PC-3 (cell line): ENCODE data around the gene CEACAM20. TPM values are rescaled to one million over a fixed set of nuclear protein-coding genes. Genes with fewer than 3 reads are reported as not detected.

Experiments used
- ATAC-seq: fragments of 200-7000 bp; cut with Tn5 transposase; 2 replicates; pipeline ENCODE4 v1.9.1; 2020; ENCODE audit warnings: mild to moderate bottlenecking, moderate library complexity
- BruUV-seq: library from RNA; stranded (reverse); fragments of 400-500 nt; replicated peaks from 2 replicates; lab custom pipeline; 2021; lab: Mats Ljungman, UMichigan
- CTCF ChIA-PET: fragments of 300-600 bp; sonication (Branson Sonifier 250); formaldehyde crosslinking; loops from one replicate; lab custom pipeline; 2022; ENCODE audit warnings: antibody characterized with exemption; lab: Charles Lee
- POLR2A ChIA-PET: fragments of 300-600 bp; sonication (Branson Sonifier 250); formaldehyde crosslinking; loops from one replicate; lab custom pipeline; 2022; ENCODE audit warnings: antibody characterized with exemption; ENCODE audit not compliant: unreplicated experiment; lab: Charles Lee
- DNase-seq: peaks from one replicate; pipeline ENCODE4 v3.0.0-alpha.2; 2015
- H2AFZ ChIP-seq: fragments of 300-600 bp; sonication (generic); 2 replicates; pipeline ENCODE4 v1.6.0; 2016; ENCODE audit warnings: antibody characterized with exemption, low read length
- H3F3A ChIP-seq: fragments of 300-600 bp; sonication (generic); one replicate; pipeline ENCODE4 v1.6.0; 2017; ENCODE audit warnings: antibody characterized with exemption, low read length, control low read depth, mild to moderate bottlenecking; ENCODE audit not compliant: unreplicated experiment
- H3K27ac ChIP-seq: fragments of 300-600 bp; sonication (generic); 2 replicates; pipeline ENCODE4 v1.5.1; 2016; ENCODE audit warnings: mild to moderate bottlenecking, low read length
- H3K27me3 ChIP-seq: fragments of 300-600 bp; sonication (generic); 2 replicates; pipeline ENCODE4 v1.6.1; 2016; ENCODE audit warnings: low read length, mixed read lengths
- H3K36me3 ChIP-seq: fragments of 300-600 bp; sonication (generic); 2 replicates; pipeline ENCODE4 v1.6.1; 2016; ENCODE audit warnings: low read depth, mixed run types, low read length, mixed read lengths
- H3K4me1 ChIP-seq: fragments of 300-600 bp; sonication (generic); 2 replicates; pipeline ENCODE4 v1.5.1; 2016; ENCODE audit warnings: low read length; ENCODE audit not compliant: insufficient read depth
- H3K4me2 ChIP-seq: fragments of 300-600 bp; sonication (generic); 2 replicates; pipeline ENCODE4 v1.6.0; 2016; ENCODE audit warnings: low read length
- H3K4me3 ChIP-seq: fragments of 300-600 bp; sonication (generic); 2 replicates; pipeline ENCODE4 v1.5.1; 2016; ENCODE audit warnings: mild to moderate bottlenecking, low read length, mixed read lengths
- H3K79me2 ChIP-seq: fragments of 300-600 bp; sonication (generic); 2 replicates; pipeline ENCODE4 v1.6.1; 2017; ENCODE audit warnings: low read length, mixed read lengths
- H3K9ac ChIP-seq: fragments of 300-600 bp; sonication (generic); 2 replicates; pipeline ENCODE4 v1.6.0; 2016; ENCODE audit warnings: mild to moderate bottlenecking, low read length
- H3K9me2 ChIP-seq: fragments of 300-600 bp; sonication (generic); replicated peaks from 2 replicates; pipeline ENCODE4 v1.6.1; 2016; ENCODE audit warnings: mixed run types, low read length, mixed read lengths
- H3K9me3 ChIP-seq: fragments of 300-600 bp; sonication (generic); 2 replicates; pipeline ENCODE4 v1.6.1; 2016; ENCODE audit warnings: low read length, mixed read lengths
- H4K20me1 ChIP-seq: fragments of 300-600 bp; sonication (generic); 2 replicates; pipeline ENCODE4 v1.6.1; 2016; ENCODE audit warnings: low read length, mixed read lengths
- CTCF ChIP-seq: fragments of 300-600 bp; sonication (generic); conservative IDR thresholded peaks from 2 replicates; pipeline ENCODE4 v1.5.1; 2017; ENCODE audit warnings: antibody characterized with exemption, low read depth, mild to moderate bottlenecking, low read length
- EZH2 ChIP-seq: fragments of 300-600 bp; sonication (generic); IDR thresholded peaks from one replicate; pipeline ENCODE4 v1.6.1; 2017; ENCODE audit warnings: antibody characterized with exemption, mild to moderate bottlenecking, low read length; ENCODE audit not compliant: unreplicated experiment
- EZH2phosphoT487 ChIP-seq: fragments of 300-600 bp; sonication (generic); IDR thresholded peaks from 2 replicates; pipeline ENCODE4 v1.6.1; 2018; ENCODE audit warnings: mild to moderate bottlenecking, antibody characterized with exemption, low read length, borderline replicate concordance
- intact Hi-C: fragments of 100-400 bp; cut with micrococcal nuclease; formaldehyde crosslinking; loops from 2 replicates; pipeline ENCODE4 v1.9.0; 2023
- total RNA-seq: library from RNA; depleted of rRNA; stranded (reverse); fragments of >200 nt; gene quantifications from 2 replicates; pipeline ENCODE4 v1.2.3, GENCODE V29; 2014

Gene CEACAM20
- total RNA-seq, 1 experiment from 2014 or later: not detected

- Histone ChIP-seq H3F3A (no peaks in the 10 kb centered on the region), H3K9me2 (no peaks in the 10 kb centered on the region), H3K9me3 (no peaks in the 10 kb centered on the region), H4K20me1 (no peaks in the 10 kb centered on the region), H3K27me3 (no peaks in the 10 kb centered on the region), H3K4me2 (no peak overlapping the region), H3K9ac (no peak overlapping the region), H3K79me2 (no peaks in the 10 kb centered on the region), H2AFZ (no peak overlapping the region), H3K27ac (no peak overlapping the region), H3K4me3 (no peak overlapping the region), H3K4me1 (no peaks in the 10 kb centered on the region), H3K36me3 (no peaks in the 10 kb centered on the region)
- intact Hi-C loops: no loop called here
- BruUV-seq: no TSS peak
- ATAC-seq: no peak
- ChIA-PET POLR2A (no interaction called here), CTCF (no interaction called here)
- DNase-seq: no peak
- no peak for TF ChIP-seq EZH2phosphoT487
Measured at GRCh38 chr19:44525721-44526430, 3.6 kb downstream of the CEACAM20 start.

- Histone ChIP-seq H3K9ac (no peak overlapping the region), H2AFZ (no peak overlapping the region), H3K9me2 (no peaks in the 10 kb centered on the region), H3F3A (no peaks in the 10 kb centered on the region), H4K20me1 (no peaks in the 10 kb centered on the region), H3K4me1 (no peaks in the 10 kb centered on the region), H3K4me3 (no peak overlapping the region), H3K79me2 (no peaks in the 10 kb centered on the region), H3K4me2 (no peak overlapping the region), H3K27ac (no peak overlapping the region), H3K9me3 (no peaks in the 10 kb centered on the region), H3K27me3 (no peaks in the 10 kb centered on the region), H3K36me3 (no peaks in the 10 kb centered on the region)
- ChIA-PET CTCF (no interaction called here), POLR2A (no interaction called here)
- TF ChIP-seq EZH2phosphoT487: no peak
- no peak for TF ChIP-seq CTCF
- TF ChIP-seq EZH2: no peak
- no peak for ATAC-seq
- intact Hi-C loops: no loop called here
- no peak for DNase-seq
- no TSS peak for BruUV-seq
Measured at GRCh38 chr19:44521370-44521769, 8.1 kb downstream of the CEACAM20 start.

- ChIA-PET POLR2A (no interaction called here), CTCF (no interaction called here)
- Histone ChIP-seq H3K9me3 (no peaks in the 10 kb centered on the region), H3K36me3 (no peaks in the 10 kb centered on the region), H3K9ac (no peak overlapping the region), H3K4me3 (no peak overlapping the region), H3K79me2 (no peaks in the 10 kb centered on the region), H3K4me1 (no peaks in the 10 kb centered on the region), H3K4me2 (no peak overlapping the region), H4K20me1 (no peaks in the 10 kb centered on the region), H3F3A (no peaks in the 10 kb centered on the region), H2AFZ (no peak overlapping the region), H3K9me2 (no peaks in the 10 kb centered on the region), H3K27ac (no peak overlapping the region), H3K27me3 (no peaks in the 10 kb centered on the region)
- DNase-seq (no peak), ATAC-seq (no peak)
- TF ChIP-seq CTCF: no peak
- no peak for TF ChIP-seq EZH2
- no peak for TF ChIP-seq EZH2phosphoT487
- intact Hi-C loops: loop anchor here (10.0 kb wide), 1 partner anchor 48 kb away; no protein-coding TSS in a partner anchor
- BruUV-seq: no TSS peak
Measured at GRCh38 chr19:44517146-44517545, 12.3 kb downstream of the CEACAM20 start.
